AG10803 (cell line): ENCODE results near the gene ZNF511.

Experiments
- DNase-seq: peaks from one replicate; pipeline ENCODE4 v3.0.0; 2010; ENCODE audit warnings: low read depth
- H3K4me3 ChIP-seq: 2 replicates; pipeline ENCODE4 v1.5.1; 2011; ENCODE audit warnings: mild to moderate bottlenecking, low read length, control low read depth
- TF ChIP-seq, protein P1 (sequence below): conservative IDR thresholded peaks from 2 replicates; pipeline ENCODE4 v1.5.1; 2011; ENCODE audit warnings: mild to moderate bottlenecking, low read length, control low read depth, inconsistent platforms

ZNF511 gene

DNA sequence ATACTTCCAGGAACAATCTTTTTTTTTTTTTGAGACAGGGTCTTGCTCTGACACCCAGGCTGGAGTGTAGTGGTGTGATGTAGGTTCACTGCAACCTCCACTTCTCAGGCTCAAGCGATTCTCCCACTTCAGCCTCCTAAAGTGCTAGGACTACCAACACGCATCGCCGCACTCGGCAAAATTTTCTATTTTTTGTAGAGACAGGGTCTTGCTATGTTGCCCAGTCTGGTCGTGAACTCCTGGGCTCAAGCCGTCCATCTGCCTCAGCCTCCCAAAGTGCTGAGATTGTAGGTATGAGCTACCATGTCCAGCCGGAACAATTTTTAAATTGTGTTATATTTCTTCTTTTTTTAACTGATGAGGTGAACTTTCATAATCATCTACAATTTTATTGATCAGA lies 2.1 kb downstream of the ZNF511 start:
- DNase-seq: no peak
- H3K4me3 ChIP-seq: no peak overlapping the region

DNA sequence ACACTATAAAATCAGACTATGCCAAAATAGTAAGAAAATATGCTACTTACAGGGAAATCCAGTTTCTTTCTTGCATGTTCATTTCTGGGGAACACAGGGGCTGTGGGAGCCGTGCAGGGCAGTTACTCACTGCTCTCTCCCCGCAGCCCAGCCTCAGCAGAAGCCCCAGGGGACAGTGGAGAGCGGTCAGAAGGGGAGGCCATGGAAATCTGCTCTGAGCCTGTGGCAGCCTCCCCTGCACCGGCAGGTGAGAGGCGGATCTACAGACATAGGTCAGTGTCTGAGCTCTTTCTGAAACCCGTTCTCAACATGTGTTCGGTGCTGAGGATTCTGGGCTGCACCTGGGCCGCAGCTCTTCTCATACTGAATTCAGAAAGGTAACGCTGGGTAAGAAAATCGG lies 2.9 kb downstream of the ZNF511 start:
- H3K4me3 ChIP-seq: no peak overlapping the region
- DNase-seq: no peak
- TF ChIP-seq, protein P1, sequence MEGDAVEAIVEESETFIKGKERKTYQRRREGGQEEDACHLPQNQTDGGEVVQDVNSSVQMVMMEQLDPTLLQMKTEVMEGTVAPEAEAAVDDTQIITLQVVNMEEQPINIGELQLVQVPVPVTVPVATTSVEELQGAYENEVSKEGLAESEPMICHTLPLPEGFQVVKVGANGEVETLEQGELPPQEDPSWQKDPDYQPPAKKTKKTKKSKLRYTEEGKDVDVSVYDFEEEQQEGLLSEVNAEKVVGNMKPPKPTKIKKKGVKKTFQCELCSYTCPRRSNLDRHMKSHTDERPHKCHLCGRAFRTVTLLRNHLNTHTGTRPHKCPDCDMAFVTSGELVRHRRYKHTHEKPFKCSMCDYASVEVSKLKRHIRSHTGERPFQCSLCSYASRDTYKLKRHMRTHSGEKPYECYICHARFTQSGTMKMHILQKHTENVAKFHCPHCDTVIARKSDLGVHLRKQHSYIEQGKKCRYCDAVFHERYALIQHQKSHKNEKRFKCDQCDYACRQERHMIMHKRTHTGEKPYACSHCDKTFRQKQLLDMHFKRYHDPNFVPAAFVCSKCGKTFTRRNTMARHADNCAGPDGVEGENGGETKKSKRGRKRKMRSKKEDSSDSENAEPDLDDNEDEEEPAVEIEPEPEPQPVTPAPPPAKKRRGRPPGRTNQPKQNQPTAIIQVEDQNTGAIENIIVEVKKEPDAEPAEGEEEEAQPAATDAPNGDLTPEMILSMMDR: no peak

More for the DNA sequence above, 2.1 kb downstream of the ZNF511 start:
- TF ChIP-seq, protein P1: no peak

DNA sequence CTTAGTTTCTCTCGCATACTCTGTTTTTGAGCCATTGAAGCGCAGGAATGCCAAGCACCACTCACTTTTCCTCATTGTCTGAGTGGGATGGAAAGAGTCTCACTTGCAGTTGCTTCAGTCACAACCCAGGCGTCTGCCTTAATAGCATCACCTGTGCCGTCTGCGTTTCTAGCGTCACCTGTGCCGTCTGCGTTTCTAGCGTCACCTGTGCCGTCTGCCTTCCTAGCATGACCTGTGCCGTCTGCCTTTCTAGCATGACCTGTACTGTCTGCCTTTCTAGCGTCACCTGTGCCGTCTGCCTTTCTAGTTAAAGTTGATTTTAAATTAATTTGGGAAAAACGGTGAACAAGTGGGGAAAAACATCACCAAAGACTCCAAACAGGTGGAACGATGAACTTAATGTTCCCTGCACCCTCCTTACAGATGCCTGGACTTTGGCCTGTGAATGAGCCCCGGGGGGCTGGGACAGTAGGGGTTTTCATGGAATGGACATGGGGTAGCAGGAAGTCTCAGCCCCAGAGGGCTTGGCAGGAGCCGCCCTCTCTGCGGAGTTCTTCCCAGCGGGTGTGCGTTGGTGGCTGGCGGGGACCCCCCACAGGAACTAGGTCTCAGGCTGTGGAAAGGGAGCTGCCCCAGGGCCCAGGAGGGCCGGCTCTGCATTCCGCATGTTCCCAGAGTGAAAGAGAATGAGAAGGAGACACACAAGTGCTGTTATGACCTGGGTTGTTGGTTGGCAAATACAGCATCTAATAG lies 3.5 kb downstream of the ZNF511 start:
- H3K4me3 ChIP-seq: no peak overlapping the region
- DNase-seq: no peak
- TF ChIP-seq, protein P1: no peak

DNA sequence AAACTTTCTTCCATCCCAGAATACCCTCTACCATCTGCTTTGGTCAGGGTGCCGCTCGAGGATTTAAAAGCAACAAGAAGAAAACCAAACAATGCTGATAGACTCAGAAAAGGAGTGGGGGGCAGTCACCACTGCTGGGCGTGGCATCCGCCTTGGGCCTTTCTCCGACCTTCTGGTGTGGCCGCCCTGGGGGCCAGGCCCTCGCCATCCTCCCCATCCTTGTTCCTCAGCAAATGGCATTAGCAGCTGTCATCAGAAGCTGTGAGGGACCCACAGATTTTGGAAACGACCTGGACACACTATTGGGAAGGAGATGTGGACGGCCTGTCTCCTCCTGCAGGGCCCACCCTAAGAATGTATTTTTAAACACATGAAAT lies 4.0 kb downstream of the ZNF511 start:
- TF ChIP-seq, protein P1: no peak
- H3K4me3 ChIP-seq: no peak overlapping the region
- DNase-seq: no peak

DNA sequence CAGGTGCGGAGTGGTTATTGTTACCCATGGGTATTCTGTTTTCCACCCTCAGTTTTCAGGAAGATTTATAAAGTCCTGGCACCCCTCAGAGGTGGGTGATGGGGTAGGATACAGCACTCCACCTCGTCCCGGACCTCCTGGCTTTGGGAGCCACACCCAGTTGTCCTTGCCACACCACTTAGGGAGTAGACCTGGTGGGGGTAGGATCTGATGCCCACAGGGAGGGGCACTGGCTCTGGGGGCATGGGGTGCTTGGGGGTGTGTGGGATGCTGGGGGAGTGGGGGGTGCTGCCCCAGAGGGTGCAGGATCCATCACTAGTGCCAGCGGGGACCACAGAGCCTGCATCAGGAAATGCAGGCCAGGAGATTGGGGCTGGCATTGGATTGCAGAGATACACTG lies 4.5 kb downstream of the ZNF511 start:
- H3K4me3 ChIP-seq: no peak overlapping the region
- TF ChIP-seq, protein P1: no peak
- DNase-seq: no peak

DNA sequence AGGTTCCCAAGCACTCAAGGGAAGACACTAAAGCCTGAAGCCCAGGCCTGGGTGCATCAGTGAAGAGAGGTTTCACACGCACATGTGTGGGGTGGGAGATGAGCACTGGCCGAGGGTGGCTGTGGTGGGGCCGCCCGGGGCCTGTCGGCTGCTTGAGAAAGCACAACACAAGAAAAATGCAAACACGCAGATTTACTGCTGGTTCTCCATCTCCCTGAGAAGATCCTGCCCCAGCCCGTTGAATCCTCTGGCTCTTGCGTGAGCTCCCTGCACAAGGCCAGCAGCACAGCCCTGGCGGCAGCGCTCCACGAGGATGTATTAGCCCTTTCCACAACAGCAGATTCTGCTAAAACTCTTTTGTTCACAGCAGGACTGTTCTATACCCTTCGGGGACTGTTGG lies 6.2 kb downstream of the ZNF511 start:
- TF ChIP-seq, protein P1: no peak
- no peak overlapping the region for H3K4me3 ChIP-seq
- no peak for DNase-seq

DNA sequence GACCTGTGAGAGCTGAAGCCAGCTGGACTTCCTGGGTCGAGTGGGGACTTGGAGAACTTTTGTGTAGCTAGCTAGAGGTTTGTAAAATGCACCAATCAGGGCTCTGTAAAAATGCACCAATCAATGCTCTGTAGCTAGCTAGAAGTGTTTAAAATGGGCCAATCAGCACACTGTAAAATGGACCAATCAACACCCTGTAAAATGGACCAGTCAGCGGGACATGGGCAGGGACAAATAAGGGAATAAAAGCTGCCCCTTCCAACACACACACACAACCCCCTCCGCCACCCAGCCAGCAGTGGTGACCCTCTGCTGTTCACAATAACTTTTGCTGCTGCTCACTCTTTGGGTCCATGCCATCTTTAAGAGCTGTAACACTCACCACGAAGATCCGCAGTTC lies 7.1 kb downstream of the ZNF511 start:
- no peak for DNase-seq
- TF ChIP-seq, protein P1: no peak
- H3K4me3 ChIP-seq: no peak overlapping the region
